Thoracic aorta (tissue), 2 donors: ENCODE measurements around the gene CUEDC2. TPM values are rescaled to one million over a fixed set of nuclear protein-coding genes. Genes with fewer than 3 reads are reported as not detected.

ENCODE experiments used
- ATAC-seq: fragments of 150-250 bp; one replicate; pipeline ENCODE4 v1.8.0; 2017; ENCODE audit warnings: low read depth; ENCODE audit not compliant: insufficient number of reproducible peaks, low FRiP score
- DNase-seq: peaks from one replicate; pipeline ENCODE4 v3.0.0-alpha.2; 2020; ENCODE audit warnings: low spot score
- H3K27ac ChIP-seq, 2 donors: fragments of 200-600 bp; sonication (generic); 1 replicate in 1 of 2; 2 replicates in 1 of 2; pipeline ENCODE4 v1.5.1; 2016; ENCODE audit warnings: mild to moderate bottlenecking in 2 of 2, moderate library complexity in 2 of 2
- H3K27me3 ChIP-seq: fragments of 200-600 bp; sonication (generic); replicated peaks from 2 replicates; pipeline ENCODE4 v1.6.0; 2016; ENCODE audit warnings: mild to moderate bottlenecking; ENCODE audit not compliant: insufficient read depth
- H3K36me3 ChIP-seq: fragments of 200-600 bp; sonication (generic); one replicate; pipeline ENCODE4 v1.5.1; 2016
- H3K4me1 ChIP-seq, 2 donors: fragments of 200-600 bp; sonication (generic); 1 replicate in 1 of 2; 2 replicates in 1 of 2; pipeline versions ENCODE4 v1.5.1 to v1.6.0; 2016; ENCODE audit warnings: low read depth in 2 of 2, mild to moderate bottlenecking in 1 of 2; ENCODE audit not compliant: control insufficient read depth in 1 of 2
- H3K4me3 ChIP-seq: fragments of 200-600 bp; sonication (generic); 2 replicates; pipeline ENCODE4 v1.5.1; 2016; ENCODE audit warnings: mild to moderate bottlenecking
- H3K9me3 ChIP-seq: fragments of 200-600 bp; sonication (generic); 2 replicates; pipeline ENCODE4 v1.5.1; 2016
- total RNA-seq, 2 donors: library from RNA; depleted of rRNA; stranded (reverse); fragments of >200 nt; gene quantifications; one replicate each; pipeline versions ENCODE4 v1.1.0 to v1.2.3, GENCODE V29; 2016
- TF ChIP-seq, protein P1 (sequence below): fragments of 200-600 bp; sonication (generic); IDR thresholded peaks from one replicate; pipeline ENCODE4 v1.5.1; 2019; ENCODE audit warnings: antibody characterized with exemption

CUEDC2 gene
- total RNA-seq, 2 donors from 2014 or later = 40.8 to 53.2 TPM

- peaks cover 12 to 21% of the 10 kb centered on the region in 2 donors for H3K4me1 ChIP-seq
- no peak overlapping the region for H3K4me3 ChIP-seq
- ATAC-seq (no peak), DNase-seq (no peak)
- H3K36me3 ChIP-seq = no peaks in the 10 kb centered on the region
- H3K27me3 ChIP-seq = no peaks in the 10 kb centered on the region
- H3K27ac ChIP-seq = no peak overlapping the region
- TF ChIP-seq, protein P1, sequence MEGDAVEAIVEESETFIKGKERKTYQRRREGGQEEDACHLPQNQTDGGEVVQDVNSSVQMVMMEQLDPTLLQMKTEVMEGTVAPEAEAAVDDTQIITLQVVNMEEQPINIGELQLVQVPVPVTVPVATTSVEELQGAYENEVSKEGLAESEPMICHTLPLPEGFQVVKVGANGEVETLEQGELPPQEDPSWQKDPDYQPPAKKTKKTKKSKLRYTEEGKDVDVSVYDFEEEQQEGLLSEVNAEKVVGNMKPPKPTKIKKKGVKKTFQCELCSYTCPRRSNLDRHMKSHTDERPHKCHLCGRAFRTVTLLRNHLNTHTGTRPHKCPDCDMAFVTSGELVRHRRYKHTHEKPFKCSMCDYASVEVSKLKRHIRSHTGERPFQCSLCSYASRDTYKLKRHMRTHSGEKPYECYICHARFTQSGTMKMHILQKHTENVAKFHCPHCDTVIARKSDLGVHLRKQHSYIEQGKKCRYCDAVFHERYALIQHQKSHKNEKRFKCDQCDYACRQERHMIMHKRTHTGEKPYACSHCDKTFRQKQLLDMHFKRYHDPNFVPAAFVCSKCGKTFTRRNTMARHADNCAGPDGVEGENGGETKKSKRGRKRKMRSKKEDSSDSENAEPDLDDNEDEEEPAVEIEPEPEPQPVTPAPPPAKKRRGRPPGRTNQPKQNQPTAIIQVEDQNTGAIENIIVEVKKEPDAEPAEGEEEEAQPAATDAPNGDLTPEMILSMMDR = no peak
- no peaks in the 10 kb centered on the region for H3K9me3 ChIP-seq
Observed at GRCh38 chr10:102392306-102392705, 40.1 kb downstream of the CUEDC2 start.

GRCh38 chr10:102389894-102390293 is 42.5 kb downstream of the CUEDC2 start:
- TF ChIP-seq, protein P1 = no peak
- H3K27me3 ChIP-seq = no peaks in the 10 kb centered on the region
- H3K36me3 ChIP-seq = no peaks in the 10 kb centered on the region
- no peak overlapping the region for H3K27ac ChIP-seq
- no peaks in the 10 kb centered on the region for H3K9me3 ChIP-seq
- peaks cover 8 to 16% of the 10 kb centered on the region in 2 donors for H3K4me1 ChIP-seq
- H3K4me3 ChIP-seq = no peak overlapping the region
- DNase-seq (no peak), ATAC-seq (no peak)

DNA sequence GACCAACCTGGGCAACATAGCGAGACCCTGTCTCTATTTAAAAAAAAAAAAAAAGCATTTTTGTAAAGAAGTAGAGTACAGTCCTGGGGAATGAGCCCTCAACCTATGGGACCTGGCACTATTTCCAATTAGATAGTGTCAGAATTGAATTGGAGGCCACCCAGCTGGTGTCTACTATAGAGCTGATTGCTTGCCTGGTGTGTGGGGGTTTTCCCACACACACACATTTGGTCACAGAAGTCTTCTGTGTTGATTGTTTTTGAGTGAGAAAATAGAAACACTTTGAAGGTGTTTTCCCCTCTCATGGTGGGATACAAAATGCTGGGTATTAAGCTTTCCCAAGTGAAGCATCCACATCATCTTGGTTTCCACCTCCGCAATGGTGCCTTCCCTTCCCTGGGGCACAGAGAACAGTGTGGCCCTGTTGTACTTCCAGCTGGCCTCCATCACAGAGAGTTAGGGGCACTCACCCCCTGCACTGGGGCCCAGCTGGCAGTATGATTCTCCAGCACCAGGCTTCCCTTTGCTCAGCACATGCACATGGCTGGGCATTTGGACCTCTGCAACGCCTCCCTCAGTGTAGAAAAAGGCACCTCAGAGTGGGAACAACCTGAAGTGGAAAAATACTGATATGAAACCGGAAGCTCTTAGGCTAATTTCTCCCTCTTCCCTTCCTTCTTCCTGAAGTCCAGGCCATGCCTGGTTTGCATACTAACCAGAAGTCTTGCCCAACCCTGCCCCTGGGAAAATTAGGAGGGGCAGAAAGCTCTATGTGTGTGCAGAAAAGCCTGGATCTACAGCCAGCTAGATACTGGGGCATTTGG is 47.6 kb downstream of the CUEDC2 start:
- H3K4me1 ChIP-seq = peaks cover 5 to 9% of the 10 kb centered on the region in 2 donors
- no peak for DNase-seq

DNA sequence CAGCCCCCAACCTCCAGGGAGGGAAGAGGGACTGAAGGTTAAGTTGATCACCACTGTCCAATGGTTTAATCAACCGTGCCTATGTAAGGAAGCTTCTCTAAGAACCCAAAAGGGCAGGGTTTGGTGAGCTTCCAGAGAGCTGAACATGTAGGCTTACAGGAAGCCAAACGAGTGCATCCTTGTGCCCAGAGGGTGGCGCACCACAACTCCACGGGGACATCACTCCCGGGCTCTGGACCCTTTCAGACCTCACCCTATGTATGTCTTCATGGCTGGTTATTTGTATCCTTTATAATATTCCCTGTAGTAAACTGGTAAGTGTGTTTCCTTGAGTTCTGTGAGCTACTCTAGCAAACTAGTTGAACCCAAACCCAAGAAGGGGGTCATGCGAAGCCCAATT is 48.3 kb downstream of the CUEDC2 start:
- H3K27ac ChIP-seq = no peak overlapping the region
- DNase-seq (no peak), ATAC-seq (no peak)
- H3K9me3 ChIP-seq = no peaks in the 10 kb centered on the region
- TF ChIP-seq, protein P1 = no peak
- H3K27me3 ChIP-seq = no peaks in the 10 kb centered on the region
- H3K4me3 ChIP-seq = no peak overlapping the region
- H3K4me1 ChIP-seq = peaks cover 5 to 9% of the 10 kb centered on the region in 2 donors
- peaks cover 29% of the 10 kb centered on the region for H3K36me3 ChIP-seq

More for the DNA sequence above, 47.6 kb downstream of the CUEDC2 start:
- Histone ChIP-seq H3K4me3 (no peak overlapping the region), H3K27ac (peak overlapping the region in 1 of 2 donors; percentile 17), H3K9me3 (no peaks in the 10 kb centered on the region), H3K27me3 (no peaks in the 10 kb centered on the region), H3K36me3 (peaks cover 22% of the 10 kb centered on the region)
- ATAC-seq = no peak
- TF ChIP-seq, protein P1 = no peak

GRCh38 chr10:102382871-102383270 is 49.5 kb downstream of the CUEDC2 start:
- no peak for DNase-seq
- ATAC-seq = no peak
- Histone ChIP-seq H3K4me3 (no peak overlapping the region), H3K36me3 (peaks cover 39% of the 10 kb centered on the region), H3K27me3 (no peaks in the 10 kb centered on the region), H3K9me3 (no peaks in the 10 kb centered on the region), H3K27ac (no peak overlapping the region), H3K4me1 (peaks cover 5 to 9% of the 10 kb centered on the region in 2 donors)
- TF ChIP-seq, protein P1 = no peak
